Prostate gland (tissue), 2 donors: ENCODE measurements around the gene DKC1. TPM values are rescaled to one million over a fixed set of nuclear protein-coding genes. Genes with fewer than 3 reads are reported as not detected.

Experiments used
- DNase-seq: peaks from one replicate; pipeline ENCODE4 v3.0.0-alpha.2; 2019; ENCODE audit warnings: low spot score
- H3K27ac ChIP-seq, 2 donors: fragments of 200-600 bp; sonication (generic); 2 replicates each; pipeline ENCODE4 v1.5.1; 2017 to 2019
- H3K27me3 ChIP-seq: fragments of 200-600 bp; sonication (generic); replicated peaks from 2 replicates; pipeline ENCODE4 v1.5.1; 2019; ENCODE audit not compliant: insufficient read depth
- H3K36me3 ChIP-seq, 2 donors: fragments of 200-600 bp; sonication (generic); 1 replicate in 1 of 2; 2 replicates in 1 of 2; pipeline versions ENCODE4 v1.5.1 to v1.8.1; 2017 to 2019
- H3K4me1 ChIP-seq: fragments of 200-600 bp; sonication (generic); replicated peaks from 2 replicates; pipeline ENCODE4 v1.5.1; 2019
- H3K4me3 ChIP-seq, 2 donors: fragments of 200-600 bp; sonication (generic); 2 replicates each; pipeline ENCODE4 v1.5.1; 2017 to 2019
- H3K9me3 ChIP-seq: fragments of 200-600 bp; sonication (generic); 2 replicates; pipeline ENCODE4 v1.5.1; 2017
- CTCF ChIP-seq, 4 experiments: fragments of 200-600 bp in 2 of 4; fragments of 450-650 bp in 2 of 4; sonication (generic) in 2 of 4; IDR thresholded peaks; 1 replicate in 3 of 4; 2 replicates in 1 of 4; pipeline ENCODE4 v1.5.1; 2016 to 2019; ENCODE audit warnings: antibody characterized with exemption in 4 of 4, mild to moderate bottlenecking in 2 of 4, moderate library complexity in 2 of 4
- POLR2A ChIP-seq: fragments of 450-650 bp; IDR thresholded peaks from one replicate; pipeline ENCODE4 v1.6.1; 2016; ENCODE audit warnings: antibody characterized with exemption, mild to moderate bottlenecking
- POLR2AphosphoS5 ChIP-seq: sonication (generic); formaldehyde crosslinking; IDR thresholded peaks from one replicate; pipeline ENCODE4 v1.6.1; 2017; ENCODE audit warnings: antibody characterized with exemption
- WGBS: methylation state at CpG from one replicate; pipeline ENCODE4 v1.1.5; 2018; 5-methylcytosine and 5-hydroxymethylcytosine counted together
- intact Hi-C: fragments of 100-400 bp; cut with DNase I; formaldehyde crosslinking; loops from one replicate; pipeline ENCODE4 v1.14.2; 2022
- total RNA-seq, 2 donors: library from RNA; depleted of rRNA; stranded (reverse); fragments of >200 nt; gene quantifications; one replicate each; pipeline ENCODE4 v1.1.0, GENCODE V29; 2016

The DKC1 gene
- total RNA-seq, 2 donors from 2014 or later = 22.6 to 58.2 TPM

DNA sequence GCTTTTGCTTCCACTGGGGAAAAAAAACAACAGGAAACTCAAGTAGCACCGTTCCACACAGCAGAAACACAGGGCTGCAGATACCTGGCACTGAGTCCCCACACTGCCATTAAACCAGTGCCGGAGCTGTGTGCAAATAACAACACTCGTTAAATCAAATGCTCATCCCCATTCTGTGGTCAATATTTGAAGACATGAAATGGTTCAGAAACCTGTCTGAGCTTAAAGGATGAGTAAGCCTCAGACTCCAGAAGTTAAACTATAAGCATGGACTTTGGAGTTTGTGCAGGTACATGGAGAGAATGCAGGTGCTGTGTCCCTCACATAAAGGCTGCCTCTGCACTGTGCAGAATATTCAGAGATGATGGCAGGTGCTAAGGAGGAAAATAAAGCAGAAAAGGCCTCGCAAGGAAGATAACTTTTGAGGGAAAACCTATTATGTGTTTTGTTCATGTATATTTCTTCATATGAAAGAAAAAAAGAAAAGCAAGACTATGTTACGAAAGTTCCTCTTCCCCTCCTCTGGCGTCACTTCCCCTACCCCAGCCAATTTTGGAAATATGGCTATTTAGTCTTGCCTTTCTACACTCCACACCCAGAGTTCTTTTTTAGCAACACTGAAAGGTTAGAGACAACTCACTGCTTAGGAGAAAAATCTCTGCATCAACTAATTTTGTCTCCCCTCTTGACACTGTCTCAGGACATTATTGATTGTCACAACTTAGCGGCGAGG lies 38.0 kb downstream of the DKC1 start:
- Histone ChIP-seq H3K9me3 (no peaks in the 10 kb centered on the region), H3K27me3 (no peaks in the 10 kb centered on the region), H3K36me3 (no peaks in the 10 kb centered on the region), H3K4me1 (peaks cover 4% of the 10 kb centered on the region), H3K27ac (no peak overlapping the region), H3K4me3 (no peak overlapping the region)
- TF ChIP-seq POLR2AphosphoS5 = peak; percentile 18
- no peak for TF ChIP-seq CTCF (IDR thresholded peaks at IDR 0.05)
- 70% methylated on average over 8 of the region's 8 CpGs for WGBS
- intact Hi-C loops = no loop called here
- peak; percentile 10 for DNase-seq

DNA sequence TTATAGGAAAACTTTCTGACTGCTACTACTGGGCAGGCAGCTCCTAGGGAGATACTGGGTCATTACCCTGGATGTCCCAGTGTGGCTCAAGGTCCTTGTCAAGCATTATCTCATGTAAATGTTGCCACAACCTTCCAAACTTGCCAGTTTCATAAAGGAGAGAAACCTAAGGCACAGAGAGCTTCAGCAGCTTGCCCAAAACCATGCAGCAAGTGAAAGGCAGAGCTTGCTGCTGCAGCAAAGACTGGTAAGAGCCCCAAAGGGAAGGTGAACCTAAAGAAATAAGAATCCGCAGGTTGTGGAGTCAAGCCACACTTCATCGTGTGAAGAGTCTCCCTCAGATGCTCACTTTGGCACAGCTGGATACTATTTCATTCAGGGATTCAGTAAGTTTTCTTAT lies 40.3 kb downstream of the DKC1 start:
- no peaks in the 10 kb centered on the region for H3K9me3 ChIP-seq
- TF ChIP-seq POLR2AphosphoS5 = no peak
- no peak for DNase-seq
- H3K4me1 ChIP-seq = peaks cover 4% of the 10 kb centered on the region
- no peak overlapping the region for H3K27ac ChIP-seq
- H3K36me3 ChIP-seq = no peaks in the 10 kb centered on the region
- WGBS = 84% methylated on average over 2 of the region's 2 CpGs
- intact Hi-C loops = no loop called here
- H3K27me3 ChIP-seq = no peaks in the 10 kb centered on the region
- no peak overlapping the region for H3K4me3 ChIP-seq

DNA sequence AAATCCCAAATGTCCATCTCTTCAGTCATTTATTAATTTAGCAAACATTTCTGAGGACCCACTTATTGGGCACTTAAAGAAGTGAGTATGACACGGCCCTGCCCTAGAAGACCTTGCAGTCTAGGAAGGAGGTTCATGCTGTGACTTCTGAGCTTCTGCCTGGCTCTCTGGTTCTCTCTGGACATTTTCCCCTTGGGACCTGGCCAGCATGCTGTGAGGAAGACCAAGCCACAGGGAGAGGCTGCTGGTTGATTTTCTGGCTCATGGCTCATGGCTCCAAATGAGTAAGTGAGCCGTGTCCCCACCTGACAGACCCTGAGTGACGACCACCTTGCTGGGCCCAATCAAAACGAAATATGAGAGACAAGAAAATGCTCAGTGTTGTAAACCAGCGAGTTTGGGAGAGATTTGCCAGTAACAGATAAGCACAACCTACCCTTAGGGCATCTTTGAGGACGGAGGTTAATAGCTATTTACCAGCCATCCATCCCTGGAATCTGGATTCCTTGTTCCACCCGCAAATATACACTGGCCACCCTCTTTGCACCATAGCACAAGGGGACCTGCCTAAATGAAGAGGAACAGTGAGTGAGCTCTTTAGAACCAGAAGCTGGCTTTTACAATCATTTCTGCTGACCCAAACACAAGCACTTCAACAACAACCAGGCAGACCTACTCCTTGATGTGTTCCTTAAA lies 41.7 kb downstream of the DKC1 start:
- 20% methylated on average over 7 of the region's 7 CpGs for WGBS
- TF ChIP-seq CTCF (IDR thresholded peaks at IDR 0.05) (no peak), POLR2AphosphoS5 (no peak), POLR2A (no peak)
- Histone ChIP-seq H3K36me3 (no peaks in the 10 kb centered on the region), H3K27ac (peak overlapping the region; percentile 30 to 41), H3K27me3 (no peaks in the 10 kb centered on the region), H3K4me1 (peaks cover 4% of the 10 kb centered on the region), H3K9me3 (no peaks in the 10 kb centered on the region), H3K4me3 (peak overlapping the region; percentile 47 to 52)
- DNase-seq = no peak
- intact Hi-C loops = no loop called here

GRCh38 chrX:154804957-154805695 lies 42.5 kb downstream of the DKC1 start, which contains the start of gene MPP1:
Gene MPP1 (minus strand): TSS chrX:154805485. CDS start chrX:154805373, 112 bp downstream.
- intact Hi-C loops = no loop called here
- no peaks in the 10 kb centered on the region for H3K27me3 ChIP-seq
- no peaks in the 10 kb centered on the region for H3K36me3 ChIP-seq
- no peaks in the 10 kb centered on the region for H3K9me3 ChIP-seq
- H3K27ac ChIP-seq = peak within 1 kb of the TSS; percentile 46 to 67
- DNase-seq = peak; percentile 56
- no peaks in the 10 kb centered on the region for H3K4me1 ChIP-seq
- 1% methylated on average over 17 of the region's 65 CpGs for WGBS
- peak within 1 kb of the TSS; percentile 47 to 52 for H3K4me3 ChIP-seq
- peak; percentile 36 for TF ChIP-seq POLR2A
- TF ChIP-seq CTCF (IDR thresholded peaks at IDR 0.05) = no peak
- TF ChIP-seq POLR2AphosphoS5 = peak; percentile 33

DNA sequence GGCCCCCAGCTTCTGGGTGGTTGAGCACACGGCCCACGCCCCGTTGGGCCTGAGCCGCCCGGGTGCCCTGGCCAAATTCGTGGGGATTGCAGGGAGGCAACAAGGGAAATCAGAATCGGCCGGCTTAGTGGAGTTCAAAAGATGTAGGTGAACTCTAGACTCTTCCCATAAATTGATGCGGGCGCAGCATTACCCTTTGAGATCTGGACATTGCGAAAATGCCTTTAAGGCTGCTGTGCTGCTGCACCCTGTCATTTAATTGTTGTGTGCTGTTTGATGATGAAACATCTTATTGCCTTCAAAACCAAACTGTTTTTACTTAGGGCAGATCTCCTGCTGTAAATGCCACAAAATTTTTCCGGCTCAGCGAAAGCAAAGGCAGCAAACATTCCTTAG lies 43.0 kb downstream of the DKC1 start:
- no peaks in the 10 kb centered on the region for H3K4me1 ChIP-seq
- no peaks in the 10 kb centered on the region for H3K9me3 ChIP-seq
- WGBS = 5% methylated on average over 7 of the region's 13 CpGs
- intact Hi-C loops = no loop called here
- peak overlapping the region; percentile 46 to 67 for H3K27ac ChIP-seq
- TF ChIP-seq POLR2AphosphoS5 (no peak), CTCF (IDR thresholded peaks at IDR 0.05) (no peak), POLR2A (no peak)
- no peaks in the 10 kb centered on the region for H3K27me3 ChIP-seq
- no peak for DNase-seq
- H3K36me3 ChIP-seq = no peaks in the 10 kb centered on the region
- H3K4me3 ChIP-seq = peak overlapping the region; percentile 47 to 52
